ENCODE data around the gene HDDC2. TPM values are rescaled to one million over a fixed set of nuclear protein-coding genes. Genes with fewer than 3 reads are reported as not detected.
"Not testable (repeated sequence)": the region's sequence is repeated elsewhere in the genome, so short reads cannot be mapped to it uniquely, and the experiment has no call there.

HDDC2 gene
- total RNA-seq, 1 experiment from 2014 or later, result 89.7 TPM

DNA sequence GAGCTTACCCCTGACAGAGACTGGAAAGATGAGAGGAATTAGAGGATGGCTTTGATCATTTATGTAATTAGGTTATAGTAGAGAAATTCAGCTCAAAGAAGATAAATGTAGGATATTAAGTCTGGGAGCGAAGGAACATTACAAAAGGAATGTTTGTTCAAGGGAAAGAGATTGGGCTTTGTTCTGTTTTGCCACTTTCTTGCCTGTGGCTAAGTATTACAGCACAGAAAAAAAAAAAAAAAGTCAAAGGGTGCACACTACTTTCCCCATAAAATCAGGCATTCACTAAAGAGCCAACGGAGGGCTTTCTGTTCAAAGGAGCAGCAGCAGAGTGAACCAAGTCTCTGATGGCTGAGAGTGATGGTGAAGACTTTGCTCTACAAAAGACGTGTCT is 5.0 kb upstream of the HDDC2 start:
- no peak for DNase-seq (ENCODE audit: low read depth)

DNA sequence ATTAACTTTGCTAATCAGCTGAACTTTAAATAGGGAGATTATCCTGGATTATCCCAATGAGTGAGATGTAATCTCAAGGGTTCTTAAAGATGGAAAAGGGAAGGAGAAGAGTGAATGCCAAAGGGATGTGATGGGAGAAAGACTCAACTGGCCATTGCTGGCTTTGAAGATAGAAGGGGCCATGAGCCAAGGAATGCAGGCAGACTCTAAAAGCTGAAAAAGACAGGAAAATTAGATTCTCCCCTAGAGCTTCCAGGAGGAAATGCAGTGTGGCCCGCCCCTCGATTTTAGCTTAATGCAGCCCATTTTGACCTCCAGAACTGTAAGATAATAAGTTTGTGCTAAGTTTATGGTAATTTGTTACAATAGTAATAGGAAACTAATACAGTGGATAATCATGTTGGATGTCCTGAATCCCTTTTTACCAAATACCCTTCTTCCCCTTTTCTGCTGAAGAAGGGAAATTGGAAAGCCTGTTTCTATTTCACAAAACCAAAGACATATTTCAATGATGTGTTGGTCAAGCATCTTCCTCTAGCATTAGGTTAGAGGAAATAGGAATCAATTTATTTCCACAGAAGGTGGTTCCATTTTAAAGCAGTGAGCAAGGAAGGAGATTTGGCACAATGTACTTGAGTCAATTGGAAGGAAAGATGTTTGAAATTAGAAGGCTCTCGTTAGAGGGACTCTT is 3.3 kb upstream of the HDDC2 start:
- no peak for DNase-seq (ENCODE audit: low read depth)

DNA sequence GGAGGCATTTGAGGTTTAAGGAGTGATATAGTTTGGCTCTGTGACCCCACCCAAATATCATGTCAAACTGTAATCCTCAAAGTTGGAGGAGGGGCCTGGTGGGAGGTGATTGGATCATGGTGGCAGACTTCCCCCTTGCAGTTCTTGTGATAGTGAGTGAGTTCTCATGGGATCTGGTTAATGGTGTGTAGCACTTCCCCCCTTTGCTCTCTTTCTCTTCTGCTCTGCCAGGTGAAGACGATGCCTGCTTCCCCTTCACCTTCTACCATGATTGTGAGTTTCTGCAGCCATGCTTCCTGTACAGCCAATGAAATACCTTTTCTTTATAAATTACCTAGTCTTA is 1.7 kb upstream of the HDDC2 start:
- no peak for DNase-seq (ENCODE audit: low read depth)

DNA sequence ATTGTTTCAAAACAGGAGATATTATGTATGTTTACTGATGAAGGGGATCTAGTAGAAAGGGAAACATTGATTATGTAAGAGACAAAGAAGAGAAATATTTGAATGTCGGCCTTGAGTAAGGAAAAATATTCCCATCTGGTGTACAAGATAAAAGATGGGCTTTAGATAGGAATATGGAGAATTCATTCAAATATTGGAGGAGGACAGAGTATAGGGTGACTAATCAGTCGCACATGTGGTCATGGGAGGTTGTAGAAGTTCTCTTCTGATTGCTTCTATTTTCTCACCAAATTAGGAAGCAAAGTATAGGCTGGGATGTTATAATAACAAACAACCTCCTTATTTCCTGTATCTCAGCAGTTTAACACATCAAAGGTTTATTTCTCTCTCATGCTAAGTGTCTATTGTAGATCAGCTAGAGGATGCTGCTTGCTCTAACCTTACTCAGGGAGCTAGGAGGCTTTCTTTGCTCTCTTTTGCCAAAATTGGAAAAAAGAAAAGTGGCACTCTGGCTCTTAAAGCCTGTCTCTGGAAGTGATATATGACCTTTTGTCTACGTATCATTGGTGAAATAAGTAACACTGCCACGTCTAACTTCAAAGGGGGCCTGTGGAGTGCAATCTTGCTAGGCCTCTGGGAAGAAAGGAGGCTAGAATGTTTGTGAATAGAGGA is 1.2 kb upstream of the HDDC2 start:
- DNase-seq (ENCODE audit: low read depth), result no peak

DNA sequence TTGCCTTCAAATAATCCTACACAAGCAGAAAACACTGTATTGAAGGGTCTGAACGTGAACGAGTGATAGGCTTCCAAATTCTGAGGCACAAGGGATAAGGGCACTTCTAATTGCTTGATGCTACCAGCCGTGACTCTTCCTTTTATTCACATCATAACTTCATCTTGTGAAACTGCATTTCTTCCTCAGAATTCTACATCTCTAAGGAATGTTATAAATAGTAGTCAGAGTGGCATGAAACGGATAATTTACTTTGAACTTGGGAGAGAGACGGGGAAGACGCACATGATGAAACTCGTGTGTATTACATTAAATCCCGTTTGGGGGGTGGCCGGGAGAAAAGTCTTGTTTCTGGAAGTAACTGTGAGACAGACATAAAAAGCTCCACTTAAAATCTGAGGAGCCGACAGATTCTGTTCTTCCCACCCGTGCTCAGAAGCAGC is 754 bp downstream of the HDDC2 start:
- no peak for DNase-seq (ENCODE audit: low read depth)

DNA sequence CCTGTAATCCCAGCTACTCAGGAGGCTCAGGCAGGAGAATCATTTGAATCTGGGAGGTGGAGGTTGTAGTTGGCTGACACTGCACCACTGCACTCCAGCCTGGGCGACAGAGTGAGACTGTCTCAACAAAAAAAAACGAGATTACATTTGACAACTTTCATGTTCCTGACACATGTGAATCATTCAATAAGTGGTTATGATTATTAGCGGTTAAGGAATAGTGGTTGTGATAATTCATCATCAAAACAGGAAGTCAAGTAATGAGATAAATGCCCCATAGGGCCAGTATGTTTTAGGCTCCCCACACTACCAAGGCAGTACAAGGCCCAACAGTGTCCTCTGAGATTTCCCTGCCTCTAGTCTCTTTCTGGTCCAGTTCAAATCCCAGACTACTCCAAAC is 2.5 kb downstream of the HDDC2 start:
- DNase-seq (ENCODE audit: low read depth), result no peak

DNA sequence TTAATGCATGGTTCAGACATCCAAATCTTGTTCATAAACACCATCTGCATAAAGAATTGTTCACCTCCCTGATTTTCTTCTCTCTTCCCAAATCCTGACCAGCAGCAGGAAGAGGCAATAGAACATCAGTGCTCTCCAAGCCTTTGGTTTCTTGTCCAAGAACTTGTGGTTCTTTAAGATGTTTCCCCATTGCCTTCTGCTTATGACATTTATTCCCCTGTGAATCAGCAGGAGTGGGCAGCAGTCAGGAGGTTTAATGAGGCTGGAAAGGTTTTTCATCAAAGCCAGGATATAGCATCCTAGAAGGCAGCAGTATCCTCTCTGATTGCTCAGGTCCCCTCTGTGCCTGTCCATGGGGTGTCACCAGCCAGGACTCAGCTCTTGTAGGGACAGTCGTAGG is 5.3 kb downstream of the HDDC2 start:
- DNase-seq (ENCODE audit: low read depth), result no peak

DNA sequence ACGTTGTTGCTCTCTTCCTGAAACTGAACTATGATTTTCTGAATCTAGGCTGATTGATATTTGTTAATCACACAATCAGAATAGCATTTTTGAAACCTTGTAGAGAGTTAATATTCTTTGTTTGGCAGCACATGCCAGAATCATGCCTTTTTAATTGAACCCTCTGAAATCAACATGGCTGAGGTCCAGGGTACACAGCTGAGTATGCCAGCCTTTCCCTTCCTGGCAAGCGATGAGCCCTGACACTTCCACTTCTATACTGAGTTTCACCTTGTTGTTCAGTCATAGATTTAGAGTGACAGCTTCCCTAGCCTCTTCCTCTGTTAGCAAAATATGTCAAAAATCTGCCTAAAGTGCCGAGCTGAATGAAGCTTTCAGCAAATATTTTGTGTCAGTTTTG is 6.8 kb downstream of the HDDC2 start:
- no peak for DNase-seq (ENCODE audit: low read depth)

DNA sequence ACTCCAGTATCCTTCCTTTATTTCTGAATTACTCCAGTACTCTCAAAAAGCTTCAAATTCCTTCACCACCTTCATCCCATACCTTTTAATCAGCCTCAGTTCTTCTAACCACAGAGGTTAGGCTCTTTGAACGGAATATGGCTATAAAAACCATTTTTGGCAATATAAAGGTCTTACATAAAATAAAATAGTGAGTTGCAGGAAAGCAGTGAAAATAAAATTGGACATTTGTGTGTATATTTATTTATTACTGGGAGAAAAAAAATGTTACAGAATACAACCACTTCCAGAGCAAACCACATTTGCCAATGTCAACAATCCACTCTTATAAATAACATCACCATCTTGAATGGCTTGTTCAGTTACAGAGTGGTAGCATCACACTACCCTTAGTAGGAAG is 7.7 kb downstream of the HDDC2 start:
- no peak for DNase-seq (ENCODE audit: low read depth)

DNA sequence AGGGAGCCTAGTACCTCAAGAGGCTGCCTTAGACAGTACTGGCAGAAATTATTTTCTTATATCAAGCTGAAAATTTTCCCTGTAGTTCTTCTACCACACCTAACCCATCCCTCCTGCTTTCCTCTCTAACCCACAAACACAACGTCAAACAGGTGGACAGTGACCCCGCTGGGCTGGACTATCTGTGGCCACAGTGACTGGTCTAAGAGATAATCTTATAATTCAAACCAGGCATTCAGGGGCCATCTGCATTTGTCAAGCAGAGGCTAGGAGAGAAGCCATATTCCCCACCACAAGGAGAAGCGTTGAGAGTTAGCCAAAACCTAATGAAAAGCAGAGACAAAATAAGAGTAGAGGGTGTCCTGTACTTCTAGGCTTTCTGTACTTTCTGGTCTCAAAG is 8.2 kb downstream of the HDDC2 start:
- DNase-seq (ENCODE audit: low read depth), result no peak

DNA sequence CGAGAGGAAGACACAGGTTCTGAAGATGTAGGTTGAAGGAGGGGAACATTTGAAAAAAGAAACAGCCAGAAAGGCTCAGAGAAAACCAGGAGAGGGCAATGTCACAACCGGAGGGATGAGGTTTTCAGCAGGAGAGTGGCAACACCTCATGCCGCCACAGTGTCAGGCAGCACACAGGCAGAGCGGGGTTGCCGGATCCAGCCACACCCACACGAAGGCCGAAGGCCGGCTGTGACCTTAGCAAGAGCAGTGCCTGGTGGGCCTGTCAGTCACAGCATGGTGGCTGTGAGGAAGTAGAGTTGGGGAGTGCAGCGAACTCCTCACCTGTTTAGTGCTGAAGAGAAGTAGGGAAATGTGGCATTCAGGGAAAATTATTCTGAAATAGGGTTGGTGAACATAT is 14.0 kb downstream of the HDDC2 start:
- DNase-seq (ENCODE audit: low read depth), result no peak

DNA sequence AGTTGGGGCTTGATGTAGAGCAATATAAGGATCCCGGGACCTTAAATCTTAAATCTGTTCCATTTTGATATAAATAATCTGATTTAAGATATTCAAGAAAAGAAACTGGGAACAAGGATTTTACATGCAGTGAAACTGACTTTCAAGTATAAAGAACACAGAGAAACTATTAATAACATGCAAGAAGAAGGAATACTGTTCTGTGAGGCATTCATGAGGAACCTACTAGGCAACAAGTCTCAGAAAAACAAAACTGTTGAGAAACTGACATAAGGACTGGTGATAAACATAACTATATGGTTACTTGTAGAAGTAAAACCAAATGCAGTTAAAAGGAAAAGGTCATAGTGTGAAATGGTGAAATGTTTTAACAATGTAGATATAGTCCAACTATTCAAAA is 15.8 kb downstream of the HDDC2 start:
- DNase-seq (ENCODE audit: low read depth), result no peak

DNA sequence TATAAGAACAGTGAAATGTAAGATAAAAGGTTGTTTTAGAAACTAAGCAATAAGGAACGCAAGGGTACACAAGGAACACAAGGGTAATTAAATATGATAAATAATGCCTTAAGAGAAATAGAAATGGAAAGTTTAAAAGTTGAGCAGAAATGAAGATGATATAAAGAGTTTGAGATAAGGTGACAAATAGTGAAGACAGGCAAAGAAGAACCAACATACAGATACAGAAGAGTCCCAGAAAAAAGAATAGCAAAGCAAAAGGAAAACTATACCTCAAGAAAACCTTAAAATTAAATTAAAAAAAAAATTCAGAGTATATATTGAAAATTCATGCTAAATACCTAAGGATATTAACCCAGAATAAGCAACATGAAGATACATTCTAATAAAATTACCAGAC is 16.4 kb downstream of the HDDC2 start:
- no peak for DNase-seq (ENCODE audit: low read depth)

DNA sequence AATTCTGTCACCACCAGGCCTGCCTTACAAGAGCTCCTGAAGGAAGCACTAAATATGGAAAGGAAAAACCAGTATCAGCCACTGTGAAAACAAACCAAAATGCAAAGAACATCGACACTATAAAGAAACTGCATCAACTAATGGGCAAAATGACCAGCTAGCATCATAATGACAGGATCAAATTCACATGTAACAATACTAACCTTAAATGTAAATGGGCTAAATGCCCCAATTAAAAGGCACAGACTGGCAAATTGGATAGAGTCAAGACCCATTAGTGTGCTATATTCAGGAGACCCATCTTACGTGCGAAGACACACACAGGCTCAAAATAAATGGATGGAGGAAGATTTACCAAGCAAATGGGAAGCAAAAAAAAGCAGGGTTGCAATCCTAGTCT is 19.3 kb downstream of the HDDC2 start:
- DNase-seq (ENCODE audit: low read depth), result not testable (repeated sequence)

DNA sequence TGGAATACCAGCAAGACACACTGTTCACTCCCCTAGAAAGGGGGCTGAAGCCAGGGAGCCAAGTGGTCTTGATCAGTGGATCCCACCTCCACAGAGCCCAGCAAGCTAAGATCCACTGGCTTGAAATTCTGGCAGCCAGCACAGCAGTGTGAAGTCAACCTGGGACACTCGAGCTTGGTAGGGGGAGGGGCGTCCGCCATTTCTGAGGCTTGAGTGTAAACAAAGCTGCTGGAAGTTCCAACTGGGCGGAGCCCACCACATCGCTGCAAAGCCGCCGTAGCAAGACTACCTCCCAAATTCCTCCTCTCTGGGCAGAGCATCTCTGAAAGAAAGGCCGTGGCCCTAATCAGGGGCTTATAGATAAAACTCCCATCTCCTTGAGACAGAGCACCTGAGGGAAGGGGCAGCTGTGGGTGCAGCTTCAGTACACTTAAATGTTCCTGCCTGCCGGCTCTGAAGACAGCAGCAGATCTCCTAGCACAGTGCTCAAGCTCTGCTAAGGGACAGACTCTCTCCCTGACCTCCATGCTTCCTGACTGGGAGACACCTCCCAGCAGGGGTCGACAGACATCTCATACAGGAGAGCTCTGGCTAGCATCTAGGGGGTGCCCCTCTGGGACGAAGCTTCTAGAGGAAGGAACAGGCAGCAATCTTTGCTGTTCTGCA is 21.3 kb downstream of the HDDC2 start:
- DNase-seq (ENCODE audit: low read depth), result not testable (repeated sequence)

DNA sequence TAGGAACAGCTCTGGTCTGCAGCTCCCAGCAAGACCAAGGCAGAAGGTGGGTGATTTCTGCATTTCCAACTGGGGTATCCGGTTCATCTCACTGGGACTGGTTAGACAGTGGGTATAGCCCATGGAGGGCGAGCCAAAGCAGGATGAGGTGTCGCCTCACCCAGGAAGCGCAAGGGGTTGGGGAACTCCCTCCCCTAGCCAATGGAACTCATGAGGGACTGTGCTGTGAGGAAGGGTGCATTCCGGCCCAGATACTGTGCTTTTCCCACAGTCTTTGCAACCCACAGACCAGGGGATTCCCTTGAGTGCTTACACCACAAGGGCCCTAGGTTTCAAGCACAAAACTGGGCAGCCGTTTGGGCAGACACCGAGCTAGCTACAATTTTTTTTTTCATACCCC is 21.8 kb downstream of the HDDC2 start:
- DNase-seq (ENCODE audit: low read depth), result no peak

DNA sequence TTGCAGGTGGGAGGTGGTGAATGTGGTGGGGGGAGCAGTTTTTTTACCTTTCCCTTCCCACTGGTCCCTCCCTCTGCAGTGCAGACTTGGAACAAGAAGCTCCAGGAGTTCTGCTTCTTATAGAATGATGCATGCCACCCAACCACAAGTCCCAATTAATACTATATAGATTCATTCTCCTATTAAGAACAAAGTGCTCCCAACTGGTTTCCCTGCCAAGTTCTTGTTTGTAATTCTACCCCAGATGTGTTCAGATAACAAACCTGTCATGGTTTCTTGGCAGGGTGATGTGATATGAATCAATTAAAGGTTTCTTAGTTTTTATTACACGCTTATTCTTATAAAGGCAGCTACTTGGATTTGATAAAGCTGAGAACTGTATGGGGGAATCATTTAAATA is 23.9 kb downstream of the HDDC2 start:
- no peak for DNase-seq (ENCODE audit: low read depth)

DNA sequence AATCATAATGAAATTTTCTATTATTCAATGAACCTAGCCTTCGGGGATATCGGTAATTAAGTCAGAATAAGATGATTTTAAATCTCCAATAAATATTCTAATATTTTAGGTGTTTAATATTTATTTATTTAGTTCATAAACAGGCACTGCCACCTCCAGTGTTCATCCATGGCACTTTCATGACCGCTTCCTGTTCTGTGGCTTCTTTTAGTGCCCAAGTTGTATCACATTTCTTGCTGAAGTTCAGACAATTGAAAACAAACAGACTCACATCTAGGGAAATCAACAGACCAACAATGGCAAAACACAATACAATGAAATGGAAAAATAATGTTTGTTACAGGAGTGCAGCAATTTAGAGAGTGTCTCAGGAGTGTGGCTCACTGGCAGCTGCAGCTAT is 26.0 kb downstream of the HDDC2 start:
- DNase-seq (ENCODE audit: low read depth), result no peak

DNA sequence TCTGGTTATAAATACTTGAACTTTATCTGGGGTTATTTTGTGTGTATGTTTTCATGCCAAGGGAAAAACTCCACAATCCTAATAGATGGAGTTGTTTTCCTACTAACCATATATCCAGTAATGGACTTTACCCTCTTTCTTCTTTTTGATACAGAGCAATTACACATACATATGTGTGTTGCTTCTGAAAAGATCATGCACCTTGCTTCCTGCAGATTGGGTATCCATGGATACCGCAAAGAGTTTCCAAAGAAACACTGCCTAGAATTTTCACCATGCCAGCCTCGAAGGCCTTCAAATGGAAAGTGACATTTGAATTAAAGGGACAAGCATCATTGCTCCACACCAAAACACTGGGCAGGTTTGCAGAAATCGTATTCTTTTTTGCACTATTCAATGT is 26.8 kb downstream of the HDDC2 start:
- DNase-seq (ENCODE audit: low read depth), result no peak

DNA sequence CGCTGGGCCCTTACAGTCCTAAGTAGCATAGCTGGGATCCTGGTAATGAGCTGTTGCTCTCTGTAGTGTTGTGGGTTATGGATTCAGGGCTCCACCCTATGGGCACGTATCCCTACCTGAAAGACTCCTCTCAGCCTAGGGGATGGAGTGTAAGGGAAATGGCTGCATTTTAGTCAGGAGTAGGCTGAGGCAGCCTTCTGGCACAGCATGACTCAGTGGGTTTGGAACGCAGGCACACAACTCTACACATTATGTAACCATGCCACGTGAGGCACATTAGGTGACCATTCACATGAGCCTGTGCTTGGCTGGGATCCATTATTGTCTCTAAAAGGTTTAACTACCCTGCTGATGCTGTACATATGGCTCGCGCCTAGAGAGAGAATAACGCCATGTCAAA is 27.8 kb downstream of the HDDC2 start:
- peak; percentile 82 for DNase-seq (ENCODE audit: low read depth)

DNA sequence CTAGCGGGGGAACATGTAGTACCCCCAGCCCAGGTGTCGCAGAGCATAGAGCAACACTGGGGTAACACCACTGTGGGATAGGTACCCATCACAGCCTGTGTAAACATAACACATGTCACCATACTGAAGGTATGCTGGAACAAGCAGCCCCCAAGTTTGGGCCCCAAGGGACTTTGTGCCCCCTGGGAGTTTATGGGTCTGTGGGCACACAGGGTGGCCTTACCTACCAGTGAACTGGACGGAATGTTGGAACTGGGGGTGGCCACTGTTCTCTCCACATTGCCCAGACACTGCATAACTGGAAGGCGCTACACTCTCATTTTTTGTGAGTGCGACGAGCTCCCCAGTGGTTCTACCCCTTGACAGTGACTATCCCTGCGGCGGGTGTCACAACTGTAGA is 28.5 kb downstream of the HDDC2 start:
- DNase-seq (ENCODE audit: low read depth), result no peak

DNA sequence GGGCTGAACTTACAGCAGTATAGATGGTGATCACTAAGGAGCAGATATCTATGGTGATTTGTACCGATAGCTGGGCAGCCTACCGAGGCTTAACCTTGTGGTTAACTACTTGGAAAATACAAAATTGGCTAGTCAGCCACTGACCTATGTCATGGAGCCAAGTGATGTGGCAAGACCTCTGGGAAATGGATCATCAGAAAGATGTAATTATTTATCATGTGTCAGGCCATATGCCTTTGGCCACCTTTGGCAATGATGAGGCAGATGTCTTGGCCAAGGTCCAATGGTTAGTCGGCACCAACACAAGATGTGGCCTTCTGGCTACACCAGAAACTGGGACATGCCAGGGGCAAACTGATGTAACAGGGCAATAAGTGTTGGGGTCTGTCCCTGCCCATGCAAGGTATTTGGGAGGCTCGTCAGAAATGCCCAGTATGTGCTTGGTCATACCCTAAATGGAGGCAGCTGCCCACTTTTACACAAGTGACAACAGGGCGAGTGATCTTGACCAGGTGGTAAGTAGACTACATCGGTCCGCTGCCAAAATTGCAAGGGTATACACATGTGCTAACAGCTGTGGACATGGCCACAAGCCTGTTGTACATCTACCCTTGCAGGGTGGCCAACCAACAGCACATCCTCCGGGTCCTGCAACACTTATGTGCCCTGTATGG is 30.1 kb downstream of the HDDC2 start:
- DNase-seq (ENCODE audit: low read depth), result no peak

DNA sequence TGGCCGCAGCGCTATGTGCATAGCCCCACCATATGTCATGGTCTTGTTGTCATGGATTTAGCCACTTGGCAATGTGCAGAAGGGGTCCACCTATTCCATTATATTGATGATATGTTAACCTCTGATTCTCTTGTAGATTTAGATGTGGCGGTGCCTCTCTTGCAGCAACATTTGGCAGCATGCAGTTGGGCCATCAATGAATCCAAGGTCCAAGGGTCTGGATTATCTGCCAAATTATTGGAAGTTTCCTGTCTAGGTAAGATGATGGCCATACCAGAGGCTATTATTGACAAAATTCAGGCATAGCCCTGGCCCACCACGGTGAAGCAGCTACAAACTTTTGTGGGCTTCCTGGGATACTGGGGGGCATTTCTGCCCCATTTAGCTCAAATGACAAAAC is 31.4 kb downstream of the HDDC2 start:
- DNase-seq (ENCODE audit: low read depth), result no peak
